ENCODE measurements around the gene MAP2K6. TPM values are rescaled to one million over a fixed set of nuclear protein-coding genes. Genes with fewer than 3 reads are reported as not detected.

Gene MAP2K6
- total RNA-seq, 1 experiment from 2014 or later, result 17.7 TPM

DNA sequence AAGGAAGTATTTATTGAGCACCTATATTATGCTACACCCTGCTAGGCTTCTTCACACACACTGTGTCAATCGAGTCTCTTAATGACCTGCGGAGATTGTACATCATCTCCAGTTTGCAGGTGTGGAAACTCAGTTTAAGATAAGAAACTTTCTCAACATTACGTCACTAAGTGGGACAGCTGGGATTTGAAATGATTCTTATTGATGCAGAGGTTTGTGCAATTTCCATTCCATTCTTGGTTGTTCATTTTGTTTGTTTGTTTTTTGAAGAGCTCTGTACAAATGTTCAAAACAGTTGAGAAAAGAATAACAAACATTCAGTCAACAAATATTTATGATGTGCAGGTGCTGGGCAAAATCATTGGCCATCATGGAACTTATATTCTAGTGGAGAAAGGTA, 84.8 kb downstream of the MAP2K6 start:
- peaks cover 35 to 53% of the 10 kb centered on the region in 2 experiments for H3K4me1 Mint-ChIP-seq
- H3K23me2 ChIP-seq (ENCODE audit: insufficient read length, low read depth, low read length, poor library complexity, severe bottlenecking), result peaks cover 4% of the 10 kb centered on the region
- H3K23ac ChIP-seq (ENCODE audit: insufficient read length, low read depth, low read length), result no peak overlapping the region
- H2BK15ac ChIP-seq (ENCODE audit: low read depth, low read length), result no peak overlapping the region
- H3K4me3 Mint-ChIP-seq, result no peak overlapping the region
- H3K79me1 ChIP-seq (ENCODE audit: insufficient read depth, low read depth, low read length, poor library complexity, severe bottlenecking), result no peaks in the 10 kb centered on the region
- no peaks in the 10 kb centered on the region for H3K9me3 Mint-ChIP-seq
- no peak overlapping the region for H2BK5ac ChIP-seq (ENCODE audit: insufficient read length, low read length)
- WGBS (ENCODE audit: extremely low coverage, insufficient read length, low lambda C conversion rate), result no CpG with 5 or more reads among the region's 3 CpGs
- no peak overlapping the region for H2BK120ac ChIP-seq (ENCODE audit: low read depth, low read length, poor library complexity, severe bottlenecking)
- no peak overlapping the region for H3K4me2 ChIP-seq (ENCODE audit: insufficient read depth, insufficient read length, low read length)
- no peak overlapping the region for H3K9ac ChIP-seq (ENCODE audit: extremely low read depth, insufficient read length, low read length)
- no peak overlapping the region for H3K27ac Mint-ChIP-seq
- no peak overlapping the region for H3K4ac ChIP-seq (ENCODE audit: low read depth, low read length)
- no peaks in the 10 kb centered on the region for H3K36me3 Mint-ChIP-seq (ENCODE audit: insufficient read depth in 1 of 3, low read depth in 3 of 3)
- no peaks in the 10 kb centered on the region for H3K27me3 ChIP-seq (ENCODE audit: insufficient read depth, low read length)
- no peak overlapping the region for H3K14ac ChIP-seq (ENCODE audit: insufficient read depth, low read length)
- H2AFZ ChIP-seq (ENCODE audit: low read length), result no peak overlapping the region
- no peak overlapping the region for H4K8ac ChIP-seq (replicated peaks; ENCODE audit: insufficient read length, low read depth, low read length)
- no peak overlapping the region for H3K56ac ChIP-seq (ENCODE audit: insufficient read length, low read depth, low read length)
- H4K20me1 ChIP-seq (ENCODE audit: control insufficient read depth, insufficient read depth, insufficient read length), result no peaks in the 10 kb centered on the region
- H3K4me1 ChIP-seq (ENCODE audit: insufficient read depth, low read length), result peaks cover 7% of the 10 kb centered on the region; the same call in 1 of the 2 replicates
- H3K9me3 ChIP-seq (ENCODE audit: control insufficient read depth, low read depth, low read length), result no peaks in the 10 kb centered on the region
- H3K79me2 ChIP-seq (ENCODE audit: insufficient read depth, low read length), result peaks cover 2% of the 10 kb centered on the region; the same call in 1 of the 2 replicates
- no peak overlapping the region for H2AK5ac ChIP-seq (ENCODE audit: insufficient read length, low read length)
- no peak for DNase-seq
- H2BK12ac ChIP-seq (ENCODE audit: insufficient read length, low read depth, low read length), result no peak overlapping the region
- no peak overlapping the region for H4K5ac ChIP-seq (ENCODE audit: insufficient read length, low read depth, low read length)
- H3K27me3 Mint-ChIP-seq (ENCODE audit: low read depth), result no peaks in the 10 kb centered on the region
- no peak overlapping the region for H2BK20ac ChIP-seq (ENCODE audit: low read depth, low read length, poor library complexity, severe bottlenecking)
- H3K27ac ChIP-seq (ENCODE audit: insufficient read length, low read depth, low read length), result no peak overlapping the region
- H4K91ac ChIP-seq (ENCODE audit: insufficient read length, low read depth, low read length), result no peak overlapping the region
- TF ChIP-seq, protein P1, sequence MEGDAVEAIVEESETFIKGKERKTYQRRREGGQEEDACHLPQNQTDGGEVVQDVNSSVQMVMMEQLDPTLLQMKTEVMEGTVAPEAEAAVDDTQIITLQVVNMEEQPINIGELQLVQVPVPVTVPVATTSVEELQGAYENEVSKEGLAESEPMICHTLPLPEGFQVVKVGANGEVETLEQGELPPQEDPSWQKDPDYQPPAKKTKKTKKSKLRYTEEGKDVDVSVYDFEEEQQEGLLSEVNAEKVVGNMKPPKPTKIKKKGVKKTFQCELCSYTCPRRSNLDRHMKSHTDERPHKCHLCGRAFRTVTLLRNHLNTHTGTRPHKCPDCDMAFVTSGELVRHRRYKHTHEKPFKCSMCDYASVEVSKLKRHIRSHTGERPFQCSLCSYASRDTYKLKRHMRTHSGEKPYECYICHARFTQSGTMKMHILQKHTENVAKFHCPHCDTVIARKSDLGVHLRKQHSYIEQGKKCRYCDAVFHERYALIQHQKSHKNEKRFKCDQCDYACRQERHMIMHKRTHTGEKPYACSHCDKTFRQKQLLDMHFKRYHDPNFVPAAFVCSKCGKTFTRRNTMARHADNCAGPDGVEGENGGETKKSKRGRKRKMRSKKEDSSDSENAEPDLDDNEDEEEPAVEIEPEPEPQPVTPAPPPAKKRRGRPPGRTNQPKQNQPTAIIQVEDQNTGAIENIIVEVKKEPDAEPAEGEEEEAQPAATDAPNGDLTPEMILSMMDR (conservative IDR thresholded peaks at IDR 0.05), result no peak
- no peak overlapping the region for H3K18ac ChIP-seq (ENCODE audit: insufficient read length, low read depth, low read length)
- H3T11ph ChIP-seq (ENCODE audit: low read length), result no peak overlapping the region
